Thoracic aorta (tissue), 2 donors: ENCODE results near the gene IQSEC2. TPM values are rescaled to one million over a fixed set of nuclear protein-coding genes. Genes with fewer than 3 reads are reported as not detected.

Source experiments
- ATAC-seq: fragments of 150-250 bp; one replicate; pipeline ENCODE4 v1.8.0; 2017; ENCODE audit warnings: low read depth; ENCODE audit not compliant: insufficient number of reproducible peaks, low FRiP score
- DNase-seq: peaks from one replicate; pipeline ENCODE4 v3.0.0-alpha.2; 2020; ENCODE audit warnings: low spot score
- H3K27ac ChIP-seq, 2 donors: fragments of 200-600 bp; sonication (generic); 1 replicate in 1 of 2; 2 replicates in 1 of 2; pipeline ENCODE4 v1.5.1; 2016; ENCODE audit warnings: mild to moderate bottlenecking in 2 of 2, moderate library complexity in 2 of 2
- H3K27me3 ChIP-seq: fragments of 200-600 bp; sonication (generic); replicated peaks from 2 replicates; pipeline ENCODE4 v1.6.0; 2016; ENCODE audit warnings: mild to moderate bottlenecking; ENCODE audit not compliant: insufficient read depth
- H3K36me3 ChIP-seq: fragments of 200-600 bp; sonication (generic); one replicate; pipeline ENCODE4 v1.5.1; 2016
- H3K4me1 ChIP-seq, 2 donors: fragments of 200-600 bp; sonication (generic); 1 replicate in 1 of 2; 2 replicates in 1 of 2; pipeline versions ENCODE4 v1.5.1 to v1.6.0; 2016; ENCODE audit warnings: low read depth in 2 of 2, mild to moderate bottlenecking in 1 of 2; ENCODE audit not compliant: control insufficient read depth in 1 of 2
- H3K4me3 ChIP-seq: fragments of 200-600 bp; sonication (generic); 2 replicates; pipeline ENCODE4 v1.5.1; 2016; ENCODE audit warnings: mild to moderate bottlenecking
- H3K9me3 ChIP-seq: fragments of 200-600 bp; sonication (generic); 2 replicates; pipeline ENCODE4 v1.5.1; 2016
- total RNA-seq, 2 donors: library from RNA; depleted of rRNA; stranded (reverse); fragments of >200 nt; gene quantifications; one replicate each; pipeline versions ENCODE4 v1.1.0 to v1.2.3, GENCODE V29; 2016
- TF ChIP-seq, protein P1 (sequence below): fragments of 200-600 bp; sonication (generic); IDR thresholded peaks from one replicate; pipeline ENCODE4 v1.5.1; 2019; ENCODE audit warnings: antibody characterized with exemption

IQSEC2 gene
- total RNA-seq, 2 donors from 2014 or later: 12.2 to 21.1 TPM

DNA sequence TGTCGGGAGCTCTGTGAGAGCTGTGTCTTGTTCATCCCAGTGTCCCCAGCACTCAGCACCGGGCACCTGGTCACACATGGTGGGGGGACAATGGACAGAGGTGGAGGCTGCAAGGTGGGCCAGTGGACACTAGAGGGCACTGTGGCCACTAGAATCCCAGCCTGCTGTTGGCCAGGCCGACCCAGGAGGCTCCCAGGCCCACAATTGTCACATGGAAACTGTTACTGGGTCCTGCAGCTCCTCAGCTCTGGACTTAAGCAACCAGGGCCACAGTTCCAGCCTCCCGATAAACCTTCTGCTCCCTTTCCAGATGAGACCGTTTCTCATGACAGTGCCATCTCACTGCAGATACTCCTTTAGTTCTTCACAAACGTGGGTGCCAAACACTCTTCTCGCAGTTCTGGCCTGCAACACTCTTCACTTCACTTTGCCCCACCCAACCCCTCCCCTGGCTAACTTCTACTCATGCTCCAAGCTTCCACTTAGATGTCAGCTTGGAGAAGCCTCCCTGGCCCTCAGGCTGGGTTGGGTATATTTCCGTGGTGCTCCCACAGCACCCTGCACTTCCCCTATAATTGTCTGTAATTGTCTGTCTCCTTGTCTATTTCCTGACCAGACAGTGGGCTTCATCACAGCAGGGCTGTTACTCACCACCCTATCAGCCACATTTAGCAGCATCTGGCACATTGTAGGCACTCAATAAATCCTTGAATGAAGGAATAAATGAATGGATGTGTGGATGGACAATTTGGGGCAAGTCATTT lies 3.5 kb upstream of the IQSEC2 start:
- no peak overlapping the region for H3K27ac ChIP-seq
- no peaks in the 10 kb centered on the region for H3K36me3 ChIP-seq
- peaks cover 13 to 39% of the 10 kb centered on the region in 2 donors for H3K4me1 ChIP-seq
- H3K4me3 ChIP-seq: no peak overlapping the region
- no peak for ATAC-seq
- TF ChIP-seq, protein P1, sequence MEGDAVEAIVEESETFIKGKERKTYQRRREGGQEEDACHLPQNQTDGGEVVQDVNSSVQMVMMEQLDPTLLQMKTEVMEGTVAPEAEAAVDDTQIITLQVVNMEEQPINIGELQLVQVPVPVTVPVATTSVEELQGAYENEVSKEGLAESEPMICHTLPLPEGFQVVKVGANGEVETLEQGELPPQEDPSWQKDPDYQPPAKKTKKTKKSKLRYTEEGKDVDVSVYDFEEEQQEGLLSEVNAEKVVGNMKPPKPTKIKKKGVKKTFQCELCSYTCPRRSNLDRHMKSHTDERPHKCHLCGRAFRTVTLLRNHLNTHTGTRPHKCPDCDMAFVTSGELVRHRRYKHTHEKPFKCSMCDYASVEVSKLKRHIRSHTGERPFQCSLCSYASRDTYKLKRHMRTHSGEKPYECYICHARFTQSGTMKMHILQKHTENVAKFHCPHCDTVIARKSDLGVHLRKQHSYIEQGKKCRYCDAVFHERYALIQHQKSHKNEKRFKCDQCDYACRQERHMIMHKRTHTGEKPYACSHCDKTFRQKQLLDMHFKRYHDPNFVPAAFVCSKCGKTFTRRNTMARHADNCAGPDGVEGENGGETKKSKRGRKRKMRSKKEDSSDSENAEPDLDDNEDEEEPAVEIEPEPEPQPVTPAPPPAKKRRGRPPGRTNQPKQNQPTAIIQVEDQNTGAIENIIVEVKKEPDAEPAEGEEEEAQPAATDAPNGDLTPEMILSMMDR: peak; percentile 68
- H3K9me3 ChIP-seq: no peaks in the 10 kb centered on the region
- no peak for DNase-seq
- H3K27me3 ChIP-seq: no peaks in the 10 kb centered on the region

DNA sequence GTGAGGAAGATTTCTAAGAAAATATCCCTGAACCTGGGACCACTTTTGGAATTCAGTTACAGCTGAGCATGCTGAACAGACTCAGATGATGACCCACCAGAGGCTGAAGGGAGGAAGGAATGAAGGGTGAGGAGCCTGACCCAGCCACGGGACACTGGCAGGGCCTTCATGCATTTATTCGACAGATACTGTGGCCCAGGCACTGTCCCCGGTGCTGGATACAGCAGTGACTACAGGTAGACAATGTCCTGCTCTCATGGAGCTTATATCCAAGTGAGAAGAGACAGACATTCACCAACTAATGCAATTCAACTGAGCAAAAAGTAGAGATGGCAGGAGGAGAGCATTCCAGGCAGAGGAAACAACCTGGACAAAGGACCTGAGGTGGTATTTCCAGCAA lies 2.2 kb upstream of the IQSEC2 start:
- ATAC-seq (no peak), DNase-seq (no peak)
- Histone ChIP-seq H3K9me3 (no peaks in the 10 kb centered on the region), H3K4me3 (no peak overlapping the region), H3K27me3 (no peaks in the 10 kb centered on the region), H3K27ac (no peak overlapping the region), H3K36me3 (no peaks in the 10 kb centered on the region), H3K4me1 (peaks cover 13 to 39% of the 10 kb centered on the region in 2 donors)
- TF ChIP-seq, protein P1: no peak

DNA sequence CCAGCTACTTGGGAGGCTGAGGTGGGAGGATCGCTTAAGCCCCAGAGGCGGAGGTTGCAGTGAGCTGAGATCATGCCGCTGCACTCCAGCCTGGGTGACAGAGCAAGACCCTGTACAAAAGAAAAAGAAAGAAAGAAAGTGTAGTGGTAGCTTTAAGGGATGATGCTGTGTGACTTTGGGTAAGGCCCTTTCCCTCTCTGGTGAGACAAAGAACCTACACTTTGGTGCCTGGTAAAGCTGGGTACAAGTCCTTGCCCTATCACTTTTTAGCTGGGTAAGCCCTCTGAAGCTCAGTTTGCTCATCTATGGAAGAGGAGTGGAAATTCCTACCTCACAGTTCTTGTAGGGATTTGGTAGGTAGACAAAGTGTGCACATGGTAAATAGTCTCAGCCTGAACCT lies 1.7 kb upstream of the IQSEC2 start:
- ATAC-seq (no peak), DNase-seq (no peak)
- TF ChIP-seq, protein P1: no peak
- H3K36me3 ChIP-seq: no peaks in the 10 kb centered on the region
- no peak overlapping the region for H3K4me3 ChIP-seq
- H3K27ac ChIP-seq: no peak overlapping the region
- H3K4me1 ChIP-seq: peaks cover 13 to 39% of the 10 kb centered on the region in 2 donors
- no peaks in the 10 kb centered on the region for H3K27me3 ChIP-seq
- H3K9me3 ChIP-seq: no peaks in the 10 kb centered on the region

DNA sequence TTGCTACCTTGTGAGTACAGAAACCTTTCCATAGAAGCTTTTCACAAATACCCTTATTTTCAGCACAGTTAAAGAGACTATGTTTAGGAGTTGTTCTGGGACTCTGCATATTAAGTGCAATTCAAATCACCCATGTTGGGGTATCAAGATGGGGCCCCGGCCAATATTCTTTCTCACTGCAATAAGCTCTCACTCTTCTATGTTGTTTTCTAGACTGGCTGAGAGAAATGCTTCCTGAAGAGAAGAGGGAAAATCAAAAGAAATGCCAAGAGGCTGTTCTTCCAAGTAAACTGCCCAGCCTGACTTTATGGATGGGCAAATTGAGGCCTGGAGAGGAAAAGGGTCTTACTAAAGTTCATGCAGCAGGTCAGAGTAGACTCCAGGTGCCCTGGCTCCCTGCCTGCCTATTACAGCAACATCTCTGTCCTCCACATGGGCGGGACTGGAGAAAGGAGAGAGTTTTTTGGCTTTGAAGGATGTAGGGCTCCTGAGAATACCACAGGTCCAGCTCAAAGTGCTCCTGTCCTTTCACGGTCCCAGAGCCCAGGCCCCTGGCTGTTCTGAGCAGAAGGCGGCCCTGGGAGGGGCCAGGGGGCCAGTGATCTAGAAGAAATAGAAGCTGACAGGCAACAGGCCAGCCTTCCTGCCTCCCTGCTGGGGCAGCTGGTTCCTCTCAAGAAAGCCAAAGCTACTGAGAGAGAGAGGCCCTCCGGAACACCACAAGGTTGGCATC lies 745 bp upstream of the IQSEC2 start:
- Histone ChIP-seq H3K4me1 (peaks cover 9 to 30% of the 10 kb centered on the region in 2 donors), H3K4me3 (peak overlapping the region; percentile 71)
- DNase-seq: no peak

More for the DNA sequence above, 745 bp upstream of the IQSEC2 start:
- Histone ChIP-seq H3K36me3 (no peaks in the 10 kb centered on the region), H3K27ac (peak overlapping the region in 1 of 2 donors; percentile 76), H3K27me3 (no peaks in the 10 kb centered on the region), H3K9me3 (no peaks in the 10 kb centered on the region)
- ATAC-seq: no peak
- TF ChIP-seq, protein P1: no peak
